ELF-1 (cell line): ENCODE measurements around the gene SKOR1.

ENCODE experiments used
- DNase-seq: peaks from one replicate; pipeline ENCODE4 v3.0.0-alpha.2; 2016; ENCODE audit warnings: low read depth, low spot score

The SKOR1 gene

GRCh38 chr15:67832897-67833709, 7.8 kb downstream of the SKOR1 start:
- DNase-seq = peak; percentile 84

GRCh38 chr15:67833710-67834511, 8.6 kb downstream of the SKOR1 start:
- DNase-seq = peak; percentile 83

GRCh38 chr15:67834581-67835296, 9.4 kb downstream of the SKOR1 start:
- DNase-seq = peak; percentile 65

- peak; percentile 73 for DNase-seq
Observed at GRCh38 chr15:67835297-67836133, 10.2 kb downstream of the SKOR1 start.

GRCh38 chr15:67836134-67836455, 10.8 kb downstream of the SKOR1 start:
- no peak for DNase-seq

GRCh38 chr15:67836477-67836876, 11.2 kb downstream of the SKOR1 start:
- DNase-seq = peak; percentile 61

GRCh38 chr15:67836955-67837354, 11.6 kb downstream of the SKOR1 start:
- peak; percentile 33 for DNase-seq

- DNase-seq = peak; percentile 94
Observed at GRCh38 chr15:67838789-67839332, 13.6 kb downstream of the SKOR1 start.

- peak; percentile 81 for DNase-seq
Observed at GRCh38 chr15:67839499-67839928, 14.2 kb downstream of the SKOR1 start.

- DNase-seq = peak; percentile 89
Observed at GRCh38 chr15:67839929-67840748, 14.8 kb downstream of the SKOR1 start, which contains the start of gene RNU6-1. Gene RNU6-1, minus strand, starts transcription at chr15:67840045.

- peak; percentile 55 for DNase-seq
Observed at GRCh38 chr15:67840749-67841512, 15.6 kb downstream of the SKOR1 start.

- DNase-seq = no peak
Observed at GRCh38 chr15:67841513-67841762, 16.1 kb downstream of the SKOR1 start.

GRCh38 chr15:67843092-67843501, 17.8 kb downstream of the SKOR1 start:
- DNase-seq = no peak

GRCh38 chr15:67843571-67844387, 18.5 kb downstream of the SKOR1 start:
- DNase-seq = peak; percentile 94

- no peak for DNase-seq
Observed at GRCh38 chr15:67845974-67846373, 20.7 kb downstream of the SKOR1 start.

GRCh38 chr15:67849538-67849937, 24.2 kb downstream of the SKOR1 start:
- no peak for DNase-seq

GRCh38 chr15:67850336-67850735, 25.0 kb downstream of the SKOR1 start:
- DNase-seq = no peak

- peak; percentile 55 for DNase-seq
Observed at GRCh38 chr15:67850994-67851571, 25.8 kb downstream of the SKOR1 start.
